Epithelial cell of esophagus (primary cell): Measurements from ENCODE around the gene RSPO4.

Source experiments
- DNase-seq: peaks from one replicate; pipeline ENCODE4 v3.0.0; 2010; ENCODE audit warnings: low read depth
- H3K4me3 ChIP-seq: 2 replicates; pipeline ENCODE4 v1.5.1; 2011; ENCODE audit warnings: mild to moderate bottlenecking, low read length, control low read depth
- TF ChIP-seq, protein P1 (sequence below): IDR thresholded peaks from 2 replicates; pipeline ENCODE4 v1.5.1; 2011; ENCODE audit warnings: low read depth, mild to moderate bottlenecking, low read length, control low read depth, inconsistent platforms; ENCODE audit not compliant: insufficient read depth; ENCODE audit errors: missing control alignments

The RSPO4 gene

DNA sequence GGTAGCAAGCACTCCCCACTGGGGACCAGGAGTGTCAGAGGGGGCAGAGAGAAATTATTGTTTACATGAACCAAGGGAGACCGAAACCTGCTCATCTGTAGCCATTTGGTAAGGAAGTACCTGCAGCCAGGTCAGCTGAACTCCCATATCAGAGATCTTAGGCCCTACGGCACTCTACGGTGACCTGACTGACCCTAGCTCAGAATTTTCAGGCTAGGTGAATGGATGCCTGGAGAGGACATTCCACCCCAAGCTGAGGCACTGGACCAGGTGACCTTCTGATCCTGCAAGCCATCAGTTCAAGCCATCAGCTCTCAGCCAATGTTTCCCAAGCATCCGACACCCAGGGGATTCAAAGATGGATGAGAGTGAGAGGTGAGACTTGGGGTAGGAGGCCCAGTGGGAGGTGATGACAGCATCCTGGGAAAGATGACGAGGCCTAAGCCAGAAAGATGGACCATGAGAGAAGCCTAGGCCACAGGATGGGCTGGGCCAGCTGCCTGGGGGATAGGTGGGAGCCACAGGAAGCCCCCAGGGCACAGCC is 88.7 kb downstream of the RSPO4 start:
- no peak for DNase-seq
- H3K4me3 ChIP-seq = no peak overlapping the region
- TF ChIP-seq, protein P1, sequence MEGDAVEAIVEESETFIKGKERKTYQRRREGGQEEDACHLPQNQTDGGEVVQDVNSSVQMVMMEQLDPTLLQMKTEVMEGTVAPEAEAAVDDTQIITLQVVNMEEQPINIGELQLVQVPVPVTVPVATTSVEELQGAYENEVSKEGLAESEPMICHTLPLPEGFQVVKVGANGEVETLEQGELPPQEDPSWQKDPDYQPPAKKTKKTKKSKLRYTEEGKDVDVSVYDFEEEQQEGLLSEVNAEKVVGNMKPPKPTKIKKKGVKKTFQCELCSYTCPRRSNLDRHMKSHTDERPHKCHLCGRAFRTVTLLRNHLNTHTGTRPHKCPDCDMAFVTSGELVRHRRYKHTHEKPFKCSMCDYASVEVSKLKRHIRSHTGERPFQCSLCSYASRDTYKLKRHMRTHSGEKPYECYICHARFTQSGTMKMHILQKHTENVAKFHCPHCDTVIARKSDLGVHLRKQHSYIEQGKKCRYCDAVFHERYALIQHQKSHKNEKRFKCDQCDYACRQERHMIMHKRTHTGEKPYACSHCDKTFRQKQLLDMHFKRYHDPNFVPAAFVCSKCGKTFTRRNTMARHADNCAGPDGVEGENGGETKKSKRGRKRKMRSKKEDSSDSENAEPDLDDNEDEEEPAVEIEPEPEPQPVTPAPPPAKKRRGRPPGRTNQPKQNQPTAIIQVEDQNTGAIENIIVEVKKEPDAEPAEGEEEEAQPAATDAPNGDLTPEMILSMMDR = no peak

DNA sequence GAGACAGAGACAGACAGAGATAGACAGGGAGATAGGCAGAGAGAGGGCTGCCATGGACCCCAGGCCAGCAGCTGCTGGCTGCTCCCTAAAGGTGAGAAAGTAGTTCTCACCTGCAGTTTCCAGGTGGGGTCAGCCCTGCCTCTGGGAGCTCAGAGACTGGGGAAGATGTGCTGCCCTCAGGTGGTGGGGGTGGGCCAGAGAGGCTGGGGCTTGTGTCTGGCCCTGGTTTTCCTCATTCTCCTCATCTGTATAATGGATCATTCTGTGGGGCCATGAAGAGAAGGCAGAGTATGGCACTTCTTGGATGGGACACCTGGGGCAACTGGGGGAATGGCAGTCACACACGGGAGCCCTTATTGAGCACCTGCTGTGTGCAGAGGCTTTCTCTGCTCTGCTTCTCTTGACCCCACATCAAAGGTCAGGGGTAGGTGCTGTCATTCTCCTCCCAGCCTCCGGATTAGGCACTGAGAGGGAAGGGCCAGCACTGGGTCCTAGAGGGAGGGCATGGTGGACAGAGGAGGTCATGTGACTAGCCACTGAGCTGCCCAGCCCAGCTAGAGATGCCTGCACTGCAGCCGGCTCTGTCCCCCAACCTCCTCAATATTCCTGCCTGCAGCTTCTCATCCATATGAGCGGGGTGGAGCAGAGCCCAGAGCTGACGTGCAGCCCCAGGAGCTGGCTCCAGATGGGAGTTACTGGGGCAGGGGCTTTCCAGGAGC is 90.1 kb downstream of the RSPO4 start:
- no peak for DNase-seq
- H3K4me3 ChIP-seq = no peak overlapping the region
- TF ChIP-seq, protein P1 = no peak

DNA sequence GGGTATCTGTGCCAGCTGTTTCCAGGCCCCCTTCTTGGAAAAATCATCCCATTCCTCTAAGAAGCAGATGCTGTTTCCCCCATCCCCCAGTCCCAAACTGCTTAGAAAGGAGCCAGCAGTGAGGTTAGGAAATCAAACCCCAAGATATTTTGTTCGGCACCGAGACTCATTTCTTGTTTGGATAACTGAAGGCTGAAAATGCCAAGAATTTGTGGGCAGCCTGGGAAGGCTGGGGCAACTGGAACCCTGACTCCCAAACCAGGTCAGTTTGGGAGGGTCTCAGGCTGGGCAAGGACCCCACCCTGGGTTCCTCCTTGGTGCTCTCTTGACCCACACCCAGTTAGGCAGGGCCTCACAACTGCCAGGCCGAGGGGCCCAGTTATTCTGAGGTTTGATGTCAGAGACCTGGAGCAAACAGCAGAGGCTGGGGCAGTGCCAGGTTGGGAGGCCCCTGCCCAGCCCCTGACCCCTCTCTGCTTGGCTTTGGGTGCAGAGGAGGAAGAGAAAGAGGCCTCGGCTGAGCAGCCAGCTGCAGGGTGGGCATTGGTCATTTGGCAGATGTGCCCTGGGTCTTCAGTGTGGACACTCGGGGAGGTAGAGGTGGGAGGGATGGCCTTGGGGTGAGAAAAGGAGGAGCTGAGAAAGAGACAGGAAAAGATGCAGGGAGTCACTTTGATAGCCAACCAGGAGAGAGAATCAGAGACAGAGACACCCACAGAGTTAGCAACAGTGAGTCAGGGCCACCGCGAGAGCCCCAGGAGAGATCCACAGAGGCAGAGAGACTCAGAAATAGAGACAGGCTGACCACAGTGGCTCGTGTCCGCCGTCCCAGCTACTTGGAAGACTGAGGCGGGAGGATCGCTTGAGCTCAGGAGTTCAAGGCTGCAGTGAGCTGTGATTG is 91.0 kb downstream of the RSPO4 start:
- TF ChIP-seq, protein P1 = no peak
- DNase-seq = no peak
- H3K4me3 ChIP-seq = no peak overlapping the region

DNA sequence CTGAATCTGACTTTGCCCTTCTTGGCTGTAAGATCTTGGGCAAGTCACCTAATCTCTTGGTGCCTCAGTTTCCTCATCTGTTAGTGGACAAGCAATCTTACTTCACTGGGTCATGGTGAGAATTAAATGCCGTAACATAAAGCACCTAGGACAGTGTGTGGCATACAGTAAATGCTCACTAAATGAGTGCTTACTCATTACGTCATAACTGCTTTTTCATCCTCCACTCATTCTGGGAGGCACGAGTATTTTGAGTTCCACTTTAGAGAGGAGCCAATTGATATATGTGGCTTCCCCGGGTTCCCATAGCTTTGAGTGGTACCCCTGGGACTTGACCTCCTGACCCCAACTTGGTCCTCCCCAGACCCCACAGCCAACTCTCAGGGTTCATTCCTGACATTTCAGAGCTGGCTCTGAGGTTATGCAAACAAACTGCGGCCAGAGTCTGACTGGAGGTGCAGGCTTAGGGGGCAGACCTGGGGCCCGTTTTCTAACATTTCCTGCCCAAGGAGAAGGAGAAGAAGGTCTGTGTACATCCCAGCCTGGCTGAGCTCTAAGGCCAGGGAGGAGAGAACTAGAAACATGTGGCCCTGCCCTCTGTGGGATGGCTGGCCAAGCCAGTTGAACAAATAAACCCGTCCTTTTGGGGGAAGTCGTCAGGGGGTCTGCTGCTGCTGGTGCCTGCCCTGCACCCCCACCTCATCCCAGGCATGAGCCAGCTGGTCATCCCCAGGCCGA is 91.8 kb downstream of the RSPO4 start:
- DNase-seq = no peak
- TF ChIP-seq, protein P1 = no peak
- no peak overlapping the region for H3K4me3 ChIP-seq

DNA sequence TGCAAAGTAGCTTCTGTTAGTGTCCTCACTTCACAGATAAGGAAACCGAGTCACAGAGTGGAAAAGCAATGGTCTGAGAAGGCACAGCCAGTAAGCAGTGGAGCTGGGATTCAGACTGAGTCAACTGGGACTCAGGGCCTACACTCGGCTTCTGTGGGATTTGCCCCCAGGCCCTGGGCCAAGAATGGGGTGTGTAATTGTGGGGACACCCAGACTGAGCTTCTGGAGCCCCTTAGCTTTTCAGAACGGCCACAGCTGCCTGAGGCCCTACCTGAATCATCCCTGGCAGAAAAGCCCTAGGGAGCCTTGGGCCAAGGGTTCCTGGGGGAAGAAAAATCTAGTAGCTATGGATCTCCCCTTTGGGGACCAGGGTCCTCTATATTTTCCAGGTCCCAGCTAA is 92.5 kb downstream of the RSPO4 start:
- TF ChIP-seq, protein P1 = no peak
- no peak for DNase-seq
- no peak overlapping the region for H3K4me3 ChIP-seq
